ENCODE data around the gene VPS4B.

Gene VPS4B

GRCh38 chr18:63374540-63374939, 47.7 kb downstream of the VPS4B start:
- POLR2A ChIA-PET: no interaction called here

GRCh38 chr18:63373161-63373560, 49.1 kb downstream of the VPS4B start:
- no peak overlapping the region for H3K4me3 ChIP-seq (ENCODE audit: low read depth, low read length)
- TF ChIP-seq PBX3 (CRISPR knock-in tag; IDR thresholded peaks at IDR 0.05) (no peak), ZFP41 (tag by site-specific recombination; IDR thresholded peaks at IDR 0.05; ENCODE audit: borderline replicate concordance) (no peak), ZBTB26 (tag by site-specific recombination; optimal IDR thresholded peaks at IDR 0.05) (no peak), ZSCAN4 (tag by site-specific recombination; IDR thresholded peaks at IDR 0.05) (no peak), RBAK (tag by site-specific recombination; IDR thresholded peaks at IDR 0.05) (no peak), ZBTB7A (tag by site-specific recombination; IDR thresholded peaks at IDR 0.05; ENCODE audit: low read depth) (no peak), ZNF660 (tag by site-specific recombination; IDR thresholded peaks at IDR 0.05) (no peak), ZNF658 (tag by site-specific recombination; IDR thresholded peaks at IDR 0.05) (no peak), ATF2 (tag by site-specific recombination; IDR thresholded peaks at IDR 0.05; ENCODE audit: low read depth) (no peak)
- H3K36me3 ChIP-seq (ENCODE audit: control insufficient read depth in 2 of 2, insufficient read depth in 1 of 2, low read length in 2 of 2): no peaks in the 10 kb centered on the region
- H3K27ac ChIP-seq (ENCODE audit: extremely low read depth, low read depth, low read length): no peak overlapping the region
- no peaks in the 10 kb centered on the region for H3K4me1 ChIP-seq (ENCODE audit: control insufficient read depth, insufficient read depth, low read length)
- H3K9me3 ChIP-seq (ENCODE audit: control insufficient read depth, insufficient read depth, low read depth, low read length): no peaks in the 10 kb centered on the region
- ChIA-PET POLR2A (no interaction called here), CTCF (interaction anchor here (0.6 kb wide), 1 partner anchor 139 kb away, joined by 3 read pairs; no protein-coding TSS in a partner anchor)

More at GRCh38 chr18:63374540-63374939, 47.7 kb downstream of the VPS4B start:
- CTCF ChIA-PET: no interaction called here
- no peaks in the 10 kb centered on the region for H3K36me3 ChIP-seq (ENCODE audit: control insufficient read depth in 2 of 2, insufficient read depth in 1 of 2, low read length in 2 of 2)
- no peaks in the 10 kb centered on the region for H3K4me1 ChIP-seq (ENCODE audit: control insufficient read depth, insufficient read depth, low read length)
- no peak for TF ChIP-seq ZNF148 (tag by site-specific recombination; IDR thresholded peaks at IDR 0.05; ENCODE audit: borderline replicate concordance)
- TF ChIP-seq GFI1B (tag by site-specific recombination; IDR thresholded peaks at IDR 0.05): no peak
- no peak for TF ChIP-seq ZNF350 (tag by site-specific recombination; IDR thresholded peaks at IDR 0.05)
- TF ChIP-seq ZNF121 (tag by site-specific recombination; IDR thresholded peaks at IDR 0.05): no peak
- no peak for TF ChIP-seq FEZF1 (tag by site-specific recombination; IDR thresholded peaks at IDR 0.05)
- no peak for TF ChIP-seq ZNF174 (tag by site-specific recombination; IDR thresholded peaks at IDR 0.05)
- H3K27ac ChIP-seq (ENCODE audit: extremely low read depth, low read depth, low read length): no peak overlapping the region
- no peaks in the 10 kb centered on the region for H3K9me3 ChIP-seq (ENCODE audit: control insufficient read depth, insufficient read depth, low read depth, low read length)
- no peak overlapping the region for H3K4me3 ChIP-seq (ENCODE audit: low read depth, low read length)

Measured in HEK293 (cell line).